Neural crest cell (in vitro differentiated cells): ENCODE results near the gene TBATA. TPM values are rescaled to one million over a fixed set of nuclear protein-coding genes. Genes with fewer than 3 reads are reported as not detected.

Experiments
- DNase-seq: peaks from one replicate; pipeline ENCODE4 v3.0.0; 2021; ENCODE audit warnings: low read depth, mixed read lengths, low spot score
- H3K27ac Mint-ChIP-seq: one replicate; pipeline ENCODE4 v1.8.0; 2021; ENCODE audit warnings: mild to moderate bottlenecking, mixed read lengths; ENCODE audit not compliant: unreplicated experiment
- H3K27me3 Mint-ChIP-seq: 2 replicates; pipeline ENCODE4 v1.8.0; 2021; ENCODE audit warnings: low read depth, mild to moderate bottlenecking, mixed read lengths
- H3K36me3 Mint-ChIP-seq: 2 replicates; pipeline ENCODE4 v1.8.0; 2021; ENCODE audit warnings: low read depth, mild to moderate bottlenecking, mixed read lengths
- H3K4me1 Mint-ChIP-seq: 2 replicates; pipeline ENCODE4 v1.8.0; 2021; ENCODE audit warnings: mixed read lengths
- H3K4me3 Mint-ChIP-seq: one replicate; pipeline ENCODE4 v1.8.0; 2021; ENCODE audit warnings: mild to moderate bottlenecking, mixed read lengths
- H3K9me3 Mint-ChIP-seq: 2 replicates; pipeline ENCODE4 v1.8.0; 2021; ENCODE audit warnings: mixed read lengths
- total RNA-seq: library from RNA; stranded (reverse); gene quantifications from 2 replicates; pipeline ENCODE4 v1.2.1, GENCODE V29; 2021
- TF ChIP-seq, protein P1 (sequence below): fragments of 200-600 bp; sonication (generic); conservative IDR thresholded peaks from 2 replicates; pipeline ENCODE4 v1.5.0; 2021; ENCODE audit warnings: antibody characterized with exemption, mild to moderate bottlenecking

TBATA gene
- total RNA-seq, 1 donor from 2014 or later: not detected

GRCh38 chr10:70743430-70743788, 41.8 kb downstream of the TBATA start:
- H3K27me3 Mint-ChIP-seq: no peaks in the 10 kb centered on the region
- DNase-seq: no peak
- H3K9me3 Mint-ChIP-seq: no peaks in the 10 kb centered on the region
- H3K4me3 Mint-ChIP-seq: no peak overlapping the region
- H3K27ac Mint-ChIP-seq: no peak overlapping the region
- TF ChIP-seq, protein P1, sequence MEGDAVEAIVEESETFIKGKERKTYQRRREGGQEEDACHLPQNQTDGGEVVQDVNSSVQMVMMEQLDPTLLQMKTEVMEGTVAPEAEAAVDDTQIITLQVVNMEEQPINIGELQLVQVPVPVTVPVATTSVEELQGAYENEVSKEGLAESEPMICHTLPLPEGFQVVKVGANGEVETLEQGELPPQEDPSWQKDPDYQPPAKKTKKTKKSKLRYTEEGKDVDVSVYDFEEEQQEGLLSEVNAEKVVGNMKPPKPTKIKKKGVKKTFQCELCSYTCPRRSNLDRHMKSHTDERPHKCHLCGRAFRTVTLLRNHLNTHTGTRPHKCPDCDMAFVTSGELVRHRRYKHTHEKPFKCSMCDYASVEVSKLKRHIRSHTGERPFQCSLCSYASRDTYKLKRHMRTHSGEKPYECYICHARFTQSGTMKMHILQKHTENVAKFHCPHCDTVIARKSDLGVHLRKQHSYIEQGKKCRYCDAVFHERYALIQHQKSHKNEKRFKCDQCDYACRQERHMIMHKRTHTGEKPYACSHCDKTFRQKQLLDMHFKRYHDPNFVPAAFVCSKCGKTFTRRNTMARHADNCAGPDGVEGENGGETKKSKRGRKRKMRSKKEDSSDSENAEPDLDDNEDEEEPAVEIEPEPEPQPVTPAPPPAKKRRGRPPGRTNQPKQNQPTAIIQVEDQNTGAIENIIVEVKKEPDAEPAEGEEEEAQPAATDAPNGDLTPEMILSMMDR: no peak
- H3K36me3 Mint-ChIP-seq: no peaks in the 10 kb centered on the region
- peaks cover 2% of the 10 kb centered on the region for H3K4me1 Mint-ChIP-seq

DNA sequence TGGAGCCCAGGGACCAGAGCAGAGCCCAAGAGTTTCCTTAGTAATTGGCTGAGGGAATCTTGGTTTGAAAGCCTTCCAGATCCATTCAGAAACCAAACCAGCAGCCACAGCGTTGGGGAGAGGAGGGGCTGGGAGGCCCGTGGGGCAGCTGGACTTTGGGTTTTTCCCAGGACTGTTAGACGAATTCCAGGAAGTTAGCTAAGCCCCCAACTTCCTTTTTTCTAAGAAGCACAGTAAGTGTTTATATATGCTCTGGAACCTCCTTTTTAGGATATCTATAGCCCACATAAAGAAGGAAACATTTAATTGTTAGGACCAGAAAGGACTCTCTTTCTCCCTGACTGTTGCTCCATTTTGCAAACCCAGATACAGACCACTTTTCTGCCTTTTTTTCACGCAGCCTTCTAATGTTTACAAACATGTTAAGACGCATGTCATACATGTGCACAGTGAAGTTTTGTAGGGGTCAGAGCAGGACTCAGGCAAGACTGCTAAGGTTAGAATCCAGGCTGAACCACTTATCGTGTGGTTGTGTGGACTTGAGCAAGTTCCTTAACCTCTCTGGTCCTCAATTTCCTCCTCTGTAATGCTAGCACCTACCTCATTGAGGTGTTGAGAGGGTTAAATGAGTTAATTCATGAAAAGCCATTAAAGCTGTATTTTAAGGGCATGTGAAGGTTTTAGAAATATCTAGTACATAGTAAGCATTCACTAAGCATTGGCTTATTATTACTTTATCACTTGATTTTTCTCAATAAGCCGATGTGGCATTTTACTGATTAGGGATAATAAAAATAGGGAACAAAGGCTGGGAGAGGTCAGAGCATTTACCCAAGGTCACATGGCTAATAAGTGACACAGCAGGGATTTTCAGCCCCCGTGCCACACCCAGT, 42.4 kb downstream of the TBATA start:
- Mint-ChIP-seq H3K27ac (no peak overlapping the region), H3K4me1 (peaks cover 6% of the 10 kb centered on the region), H3K36me3 (no peaks in the 10 kb centered on the region), H3K27me3 (no peaks in the 10 kb centered on the region), H3K4me3 (no peak overlapping the region), H3K9me3 (no peaks in the 10 kb centered on the region)
- TF ChIP-seq, protein P1: no peak
- DNase-seq: no peak

DNA sequence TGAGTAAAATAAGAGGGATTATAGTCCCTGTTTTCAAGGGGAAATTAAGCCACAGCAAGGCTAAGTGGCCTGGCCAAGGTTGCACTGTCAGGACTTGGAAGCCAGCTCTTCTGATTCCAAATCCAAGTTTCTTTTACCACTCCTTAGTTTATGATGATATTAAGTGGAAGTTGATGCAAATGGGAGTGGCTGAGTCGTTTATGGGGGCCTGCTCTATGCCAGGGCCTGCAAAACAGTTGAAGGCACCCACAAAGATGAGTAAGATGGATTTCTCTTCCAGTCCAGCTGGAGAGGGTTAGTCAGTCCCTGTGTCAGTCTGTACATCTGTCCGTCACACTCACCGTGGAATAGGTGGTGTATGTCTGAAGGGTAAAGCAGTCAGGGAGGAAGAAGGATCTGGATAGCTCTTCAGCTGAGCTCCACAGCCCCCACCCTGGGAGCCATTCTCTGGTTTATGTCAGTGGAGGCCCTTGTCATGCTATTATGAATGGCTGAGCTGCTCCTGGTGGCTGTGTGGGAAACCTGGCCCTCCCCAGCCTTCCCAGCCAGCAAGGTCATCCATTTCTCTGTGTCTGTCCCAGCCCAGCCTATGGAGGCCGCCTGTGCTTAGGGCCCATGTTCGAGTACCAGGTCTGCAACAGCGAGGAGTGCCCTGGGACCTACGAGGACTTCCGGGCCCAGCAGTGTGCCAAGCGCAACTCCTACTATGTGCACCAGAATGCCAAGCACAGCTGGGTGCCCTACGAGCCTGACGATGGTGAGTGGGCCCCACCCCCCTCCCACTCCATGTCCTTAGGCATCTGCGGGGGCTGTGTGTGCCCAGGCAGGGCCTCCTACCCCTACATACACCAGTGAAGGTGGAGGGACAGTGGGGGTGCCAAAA, 44.5 kb downstream of the TBATA start:
- H3K9me3 Mint-ChIP-seq: no peaks in the 10 kb centered on the region
- DNase-seq: no peak
- TF ChIP-seq, protein P1: no peak
- H3K4me3 Mint-ChIP-seq: no peak overlapping the region
- H3K27me3 Mint-ChIP-seq: no peaks in the 10 kb centered on the region
- peaks cover 19% of the 10 kb centered on the region for H3K4me1 Mint-ChIP-seq
- no peak overlapping the region for H3K27ac Mint-ChIP-seq
- no peaks in the 10 kb centered on the region for H3K36me3 Mint-ChIP-seq

DNA sequence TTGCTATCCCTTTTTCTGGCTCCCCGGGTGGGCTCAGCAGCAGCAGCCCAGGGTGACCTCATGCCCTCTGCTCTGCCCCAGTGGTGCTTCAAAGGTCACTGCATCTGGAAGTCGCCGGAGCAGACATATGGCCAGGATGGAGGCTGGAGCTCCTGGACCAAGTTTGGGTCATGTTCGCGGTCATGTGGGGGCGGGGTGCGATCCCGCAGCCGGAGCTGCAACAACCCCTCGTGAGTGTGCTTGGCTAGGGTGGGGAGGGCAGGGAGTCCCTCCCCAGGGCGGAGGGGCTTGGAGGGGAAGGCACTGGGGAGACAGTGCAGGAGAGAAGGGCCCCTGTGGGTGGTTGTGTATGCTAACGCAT, 46.4 kb downstream of the TBATA start:
- no peaks in the 10 kb centered on the region for H3K9me3 Mint-ChIP-seq
- H3K27me3 Mint-ChIP-seq: no peaks in the 10 kb centered on the region
- H3K36me3 Mint-ChIP-seq: no peaks in the 10 kb centered on the region
- no peak overlapping the region for H3K27ac Mint-ChIP-seq
- no peak for DNase-seq
- no peak overlapping the region for H3K4me3 Mint-ChIP-seq
- peaks cover 19% of the 10 kb centered on the region for H3K4me1 Mint-ChIP-seq
- TF ChIP-seq, protein P1: no peak

DNA sequence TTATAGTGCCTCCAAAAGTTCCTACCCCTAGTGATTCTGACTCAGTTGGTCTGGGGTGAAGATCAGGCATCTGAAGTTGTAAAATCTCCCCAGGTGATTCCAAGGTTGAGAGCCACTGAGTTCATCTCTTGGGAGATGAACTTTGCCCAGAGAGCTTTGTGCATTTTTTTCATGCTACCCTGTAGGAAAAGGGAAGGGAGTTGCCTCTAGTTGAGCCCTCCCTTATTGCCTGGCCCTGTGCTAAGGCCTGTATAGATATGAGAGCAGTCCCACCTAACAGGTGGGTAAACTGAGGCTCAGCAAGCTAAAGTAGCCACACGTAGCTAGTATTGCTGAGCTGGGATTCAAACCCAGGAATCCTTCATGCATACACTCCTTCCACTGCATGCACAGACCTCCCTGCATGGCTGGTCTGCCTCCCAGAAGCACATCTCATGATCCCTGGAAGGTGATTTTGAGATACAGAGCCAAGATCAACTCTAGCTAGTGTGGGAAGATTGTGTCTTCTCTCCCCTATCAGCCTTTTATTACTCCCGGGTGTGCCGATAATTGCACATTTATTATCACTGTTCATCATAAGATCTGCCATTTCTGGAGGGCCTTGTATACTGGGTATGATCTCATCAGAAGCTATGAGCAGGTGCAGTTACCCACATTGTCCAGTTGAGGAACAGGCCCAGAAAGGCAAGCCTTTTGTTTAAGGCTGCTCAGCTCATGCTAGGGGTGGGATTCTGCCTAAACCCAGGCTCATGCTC, 47.0 kb downstream of the TBATA start:
- Mint-ChIP-seq H3K27me3 (no peaks in the 10 kb centered on the region), H3K4me1 (peaks cover 19% of the 10 kb centered on the region), H3K27ac (no peak overlapping the region), H3K9me3 (no peaks in the 10 kb centered on the region), H3K36me3 (no peaks in the 10 kb centered on the region), H3K4me3 (no peak overlapping the region)
- TF ChIP-seq, protein P1: peak; percentile 24
- DNase-seq: no peak
